SK-N-MC (cell line): ENCODE results near the gene AHRR.
"Not testable (repeated sequence)": the region's sequence is repeated elsewhere in the genome, so short reads cannot be mapped to it uniquely, and the experiment has no call there.

Experiments
- DNase-seq: peaks from one replicate; pipeline ENCODE4 v3.0.0-alpha.2; 2011; ENCODE audit warnings: low read depth, low spot score
- H3K27ac ChIP-seq: fragments of 200-600 bp; sonication (generic); 2 replicates; pipeline ENCODE4 v1.5.1; 2016; ENCODE audit warnings: mixed run types
- H3K36me3 ChIP-seq: fragments of 200-600 bp; sonication (generic); 2 replicates; pipeline ENCODE4 v1.6.1; 2017; ENCODE audit warnings: antibody characterized with exemption, low read length, mixed read lengths; ENCODE audit not compliant: insufficient read depth
- H3K4me3 ChIP-seq: fragments of 200-600 bp; sonication (generic); 2 replicates; pipeline ENCODE4 v1.5.1; 2016
- H3K9ac ChIP-seq: fragments of 200-600 bp; sonication (generic); 2 replicates; pipeline ENCODE4 v1.8.0; 2017; ENCODE audit warnings: mixed run types, mixed read lengths; ENCODE audit not compliant: insufficient read length
- H3K9me3 ChIP-seq: fragments of 200-600 bp; sonication (generic); 2 replicates; pipeline ENCODE4 v1.6.1; 2017; ENCODE audit warnings: low read depth, mild to moderate bottlenecking, antibody characterized with exemption, low read length, moderate library complexity, mixed read lengths
- EZH2 ChIP-seq: fragments of 200-600 bp; sonication (generic); IDR thresholded peaks from one replicate; pipeline ENCODE4 v1.6.1; 2017; ENCODE audit warnings: antibody characterized with exemption
- FOXP2 ChIP-seq: optimal IDR thresholded peaks from 2 replicates; pipeline ENCODE3; 2011; ENCODE audit warnings: mild to moderate bottlenecking, moderate library complexity; ENCODE audit not compliant: insufficient read depth; ENCODE audit errors: extremely low read length, control extremely low read depth
- POLR2AphosphoS5 ChIP-seq: IDR thresholded peaks from 2 replicates; pipeline ENCODE4 v1.6.1; 2012; ENCODE audit warnings: mild to moderate bottlenecking, low read depth, low read length, borderline replicate concordance

The AHRR gene

GRCh38 chr5:321230-321725 lies at the start of gene AHRR:
Gene AHRR, plus strand, starts transcription at chr5:321714. Its CDS starts 22,189 bp downstream, at chr5:343903.
- Histone ChIP-seq H3K4me3 (peak within 1 kb of the TSS; percentile 87), H3K27ac (peak within 1 kb of the TSS; percentile 39), H3K36me3 (peaks cover 10% of the 10 kb centered on the region; the same call in 1 of the 2 replicates), H3K9me3 (no peaks in the 10 kb centered on the region), H3K9ac (peak within 1 kb of the TSS; percentile 84)
- TF ChIP-seq EZH2: no peak
- TF ChIP-seq POLR2AphosphoS5: no peak
- TF ChIP-seq FOXP2: no peak
- DNase-seq: no peak

- Histone ChIP-seq H3K9ac (peak overlapping the region; percentile 89), H3K4me3 (peak overlapping the region; percentile 88), H3K36me3 (peaks cover 26% of the 10 kb centered on the region)
- not testable (repeated sequence) for H3K27ac ChIP-seq, DNase-seq, H3K9me3 ChIP-seq
These were observed 49.7 kb upstream of the AHRR start for GRCh38 chr5:271828-272167.

- not testable (repeated sequence) for DNase-seq, H3K9ac ChIP-seq, H3K27ac ChIP-seq, H3K9me3 ChIP-seq
- peaks cover 26% of the 10 kb centered on the region for H3K36me3 ChIP-seq
- peak overlapping the region; percentile 68 for H3K4me3 ChIP-seq
These were observed 48.4 kb upstream of the AHRR start for GRCh38 chr5:273091-273490.

GRCh38 chr5:273491-273890 lies 48.0 kb upstream of the AHRR start:
- not testable (repeated sequence) for H3K9me3 ChIP-seq, H3K27ac ChIP-seq, H3K9ac ChIP-seq, DNase-seq
- Histone ChIP-seq H3K36me3 (peaks cover 26% of the 10 kb centered on the region), H3K4me3 (peak overlapping the region; percentile 68)

GRCh38 chr5:274346-274745 lies 47.2 kb upstream of the AHRR start:
- H3K4me3 ChIP-seq, H3K9me3 ChIP-seq, H3K9ac ChIP-seq, H3K27ac ChIP-seq, DNase-seq: not testable (repeated sequence)
- H3K36me3 ChIP-seq: peaks cover 26% of the 10 kb centered on the region

- Histone ChIP-seq H3K9me3 (no peaks in the 10 kb centered on the region), H3K27ac (no peak overlapping the region), H3K9ac (no peak overlapping the region), H3K36me3 (peaks cover 24% of the 10 kb centered on the region), H3K4me3 (no peak overlapping the region)
- DNase-seq: no peak
- TF ChIP-seq EZH2: no peak
- no peak for TF ChIP-seq POLR2AphosphoS5
- no peak for TF ChIP-seq FOXP2
These were observed 42.9 kb upstream of the AHRR start for GRCh38 chr5:278646-279045.

GRCh38 chr5:279051-279665 lies 42.4 kb upstream of the AHRR start:
- H3K9ac ChIP-seq, H3K27ac ChIP-seq, DNase-seq, H3K4me3 ChIP-seq, H3K9me3 ChIP-seq: not testable (repeated sequence)
- H3K36me3 ChIP-seq: peaks cover 21% of the 10 kb centered on the region

- Histone ChIP-seq H3K9me3 (no peaks in the 10 kb centered on the region), H3K4me3 (no peak overlapping the region), H3K36me3 (peaks cover 4% of the 10 kb centered on the region; the same call in 1 of the 2 replicates), H3K27ac (no peak overlapping the region), H3K9ac (no peak overlapping the region)
- no peak for DNase-seq
- TF ChIP-seq FOXP2: no peak
- no peak for TF ChIP-seq EZH2
- no peak for TF ChIP-seq POLR2AphosphoS5
These were observed 35.4 kb upstream of the AHRR start for GRCh38 chr5:285991-286557.

- not testable (repeated sequence) for DNase-seq, H3K36me3 ChIP-seq, H3K9ac ChIP-seq, H3K27ac ChIP-seq, H3K9me3 ChIP-seq, H3K4me3 ChIP-seq
These were observed 31.3 kb upstream of the AHRR start for GRCh38 chr5:290200-290599.

- not testable (repeated sequence) for H3K4me3 ChIP-seq, H3K9ac ChIP-seq, H3K27ac ChIP-seq, H3K9me3 ChIP-seq, DNase-seq, H3K36me3 ChIP-seq
These were observed 30.2 kb upstream of the AHRR start for GRCh38 chr5:291345-291744.

GRCh38 chr5:294788-295187 lies 26.7 kb upstream of the AHRR start:
- not testable (repeated sequence) for DNase-seq

GRCh38 chr5:296207-296606 lies 25.3 kb upstream of the AHRR start:
- H3K4me3 ChIP-seq, H3K9me3 ChIP-seq, H3K27ac ChIP-seq, H3K36me3 ChIP-seq, H3K9ac ChIP-seq, DNase-seq: not testable (repeated sequence)

More at GRCh38 chr5:294788-295187, 26.7 kb upstream of the AHRR start:
- H3K27ac ChIP-seq, H3K4me3 ChIP-seq, H3K9ac ChIP-seq, H3K9me3 ChIP-seq, H3K36me3 ChIP-seq: not testable (repeated sequence)

GRCh38 chr5:296954-297353 lies 24.6 kb upstream of the AHRR start:
- not testable (repeated sequence) for H3K36me3 ChIP-seq, H3K9ac ChIP-seq, H3K9me3 ChIP-seq, H3K4me3 ChIP-seq, DNase-seq
- peak overlapping the region; percentile 64 for H3K27ac ChIP-seq
